Subcutaneous abdominal adipose tissue (tissue), 5 donors: ENCODE measurements around the gene C1QL4.
"Not testable (repeated sequence)": the region's sequence is repeated elsewhere in the genome, so short reads cannot be mapped to it uniquely, and the experiment has no call there.

Source experiments
- H3K27ac ChIP-seq: one replicate; pipeline ENCODE4 v1.7.0; 2013; ENCODE audit warnings: low read depth, mild to moderate bottlenecking, inconsistent platforms, low read length, moderate library complexity
- H3K27me3 ChIP-seq, 5 donors: one replicate each; pipeline ENCODE4 v1.7.0; 2013; ENCODE audit warnings: low read length in 5 of 5, inconsistent platforms in 1 of 5; ENCODE audit not compliant: control insufficient read depth in 5 of 5, insufficient read depth in 4 of 5
- H3K36me3 ChIP-seq, 5 donors: one replicate each; pipeline ENCODE4 v1.7.0; 2013; ENCODE audit warnings: low read length in 5 of 5; ENCODE audit not compliant: control insufficient read depth in 5 of 5, insufficient read depth in 5 of 5
- H3K4me1 ChIP-seq, 5 donors: one replicate each; pipeline ENCODE4 v1.7.0; 2013; ENCODE audit warnings: low read length in 5 of 5, mild to moderate bottlenecking in 3 of 5, moderate library complexity in 1 of 5; ENCODE audit not compliant: control insufficient read depth in 5 of 5, insufficient read depth in 5 of 5
- H3K4me3 ChIP-seq, 5 donors: one replicate each; pipeline ENCODE4 v1.7.0; 2013; ENCODE audit warnings: low read length in 5 of 5, low read depth in 1 of 5
- H3K9ac ChIP-seq, 5 donors: one replicate each; pipeline ENCODE4 v1.7.0; 2013; ENCODE audit warnings: low read length in 5 of 5, mild to moderate bottlenecking in 4 of 5, moderate library complexity in 3 of 5
- H3K9me3 ChIP-seq, 5 donors: one replicate each; pipeline ENCODE4 v1.7.0; 2013; ENCODE audit warnings: low read length in 5 of 5; ENCODE audit not compliant: control insufficient read depth in 5 of 5
- donor health status: healthy.
- donor health status: healthy.
- donor health status: healthy.
- donor health status: healthy.
- donor health status: healthy.

C1QL4 gene

GRCh38 chr12:49294086-49294803 is 42.7 kb downstream of the C1QL4 start:
- Histone ChIP-seq H3K9ac (no peak overlapping the region), H3K9me3 (no peaks in the 10 kb centered on the region), H3K36me3 (no peaks in the 10 kb centered on the region), H3K4me3 (no peak overlapping the region), H3K4me1 (peaks cover 2 to 33% (median 30%) of the 10 kb centered on the region in 5 donors), H3K27me3 (peaks cover 40 to 56% (median 48%) of the 10 kb centered on the region in 5 donors), H3K27ac (no peak overlapping the region)

- Histone ChIP-seq H3K4me1 (peaks cover under 1 to 33% (median 30%) of the 10 kb centered on the region in 5 donors), H3K27me3 (peaks cover 35 to 57% (median 42%) of the 10 kb centered on the region in 5 donors), H3K9me3 (no peaks in the 10 kb centered on the region), H3K36me3 (no peaks in the 10 kb centered on the region), H3K9ac (no peak overlapping the region), H3K4me3 (peak overlapping the region in 2 of 5 donors; percentile 10 to 27), H3K27ac (no peak overlapping the region)
Observed at GRCh38 chr12:49293056-49293956, 43.7 kb downstream of the C1QL4 start.

DNA sequence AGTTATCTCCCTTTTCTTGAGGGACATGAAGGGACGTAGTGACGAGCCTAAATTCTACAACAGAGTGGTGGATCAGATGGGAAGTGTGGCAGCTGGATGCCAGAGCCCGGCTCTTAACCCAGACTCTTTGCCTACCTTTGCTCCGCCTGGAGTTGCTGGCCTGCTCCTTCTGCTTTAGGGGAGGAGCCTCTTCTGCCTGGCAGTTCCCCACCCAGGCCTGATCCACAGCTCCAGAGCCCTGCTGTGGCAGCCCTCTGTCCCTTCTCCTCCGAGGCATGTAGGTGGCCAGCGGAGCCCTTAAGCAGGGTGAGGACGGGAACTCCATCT is 44.3 kb downstream of the C1QL4 start:
- no peaks in the 10 kb centered on the region for H3K9me3 ChIP-seq
- H3K27me3 ChIP-seq, result peaks cover 29 to 56% (median 39%) of the 10 kb centered on the region in 5 donors
- no peak overlapping the region for H3K4me3 ChIP-seq
- H3K27ac ChIP-seq, result no peak overlapping the region
- H3K9ac ChIP-seq, result no peak overlapping the region
- H3K36me3 ChIP-seq, result no peaks in the 10 kb centered on the region
- H3K4me1 ChIP-seq, result peaks cover 0 to 33% (median 29%) of the 10 kb centered on the region in 5 donors

- Histone ChIP-seq H3K4me3 (no peak overlapping the region), H3K4me1 (peaks cover 0 to 13% (median 6%) of the 10 kb centered on the region in 5 donors), H3K27ac (no peak overlapping the region), H3K36me3 (no peaks in the 10 kb centered on the region), H3K9ac (no peak overlapping the region), H3K27me3 (peaks cover 8 to 25% (median 9%) of the 10 kb centered on the region in 5 donors), H3K9me3 (no peaks in the 10 kb centered on the region)
Observed at GRCh38 chr12:49288922-49289555, 47.9 kb downstream of the C1QL4 start.

- Histone ChIP-seq H3K27ac (no peak overlapping the region), H3K27me3 (peaks cover 5 to 25% (median 12%) of the 10 kb centered on the region in 5 donors), H3K9ac (no peak overlapping the region), H3K36me3 (no peaks in the 10 kb centered on the region), H3K4me3 (no peak overlapping the region), H3K4me1 (peaks cover 0 to 8% (median 6%) of the 10 kb centered on the region in 5 donors), H3K9me3 (no peaks in the 10 kb centered on the region)
Observed at GRCh38 chr12:49288412-49288853, 48.6 kb downstream of the C1QL4 start.

DNA sequence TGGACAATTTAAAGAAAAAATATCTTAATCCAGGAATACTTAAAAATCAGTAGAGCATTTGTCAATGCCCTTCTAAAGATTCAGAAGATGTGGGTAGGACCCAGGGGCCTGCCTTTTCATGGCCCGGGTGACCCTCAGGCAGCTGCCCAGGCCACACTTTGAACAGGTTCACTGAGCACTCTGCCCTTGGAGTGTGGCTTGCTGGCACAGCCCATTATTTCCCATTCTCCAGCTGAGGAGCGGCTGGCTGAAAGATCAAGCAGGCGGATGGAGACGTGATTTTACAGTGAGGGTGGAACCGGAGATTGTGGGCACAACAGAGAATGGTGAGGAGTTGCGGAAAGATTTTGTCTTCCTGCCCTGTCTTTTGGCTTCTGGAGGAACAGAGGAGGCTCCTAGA is 49.1 kb downstream of the C1QL4 start:
- peaks cover 3 to 25% (median 11%) of the 10 kb centered on the region in 5 donors for H3K27me3 ChIP-seq
- no peaks in the 10 kb centered on the region for H3K36me3 ChIP-seq

DNA sequence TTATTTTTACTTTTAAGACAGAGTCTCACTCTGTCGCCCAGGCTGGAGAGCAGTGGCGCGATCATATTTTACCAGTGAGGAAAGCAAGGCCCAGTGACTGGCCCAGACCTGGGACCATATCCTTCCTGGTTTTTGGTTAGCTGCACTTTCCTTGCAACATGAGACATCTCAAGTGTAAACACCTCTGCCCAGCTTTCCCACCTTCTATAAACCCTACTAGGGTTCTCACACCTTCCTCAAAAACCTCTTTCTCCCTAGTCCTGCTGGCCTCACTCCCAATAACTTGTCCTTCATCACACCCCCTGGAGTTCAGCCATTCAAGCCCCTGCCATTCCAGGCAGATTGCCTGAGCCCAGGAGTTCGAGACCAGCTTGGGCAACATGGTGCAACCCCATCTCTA is 52.3 kb downstream of the C1QL4 start:
- Histone ChIP-seq H3K27me3 (peaks cover 3 to 22% (median 11%) of the 10 kb centered on the region in 5 donors), H3K36me3 (no peaks in the 10 kb centered on the region), H3K9ac (no peak overlapping the region), H3K4me3 (no peak overlapping the region), H3K4me1 (peaks cover 0 to 5% (median 3%) of the 10 kb centered on the region in 5 donors), H3K9me3 (no peaks in the 10 kb centered on the region), H3K27ac (no peak overlapping the region)

More for the DNA sequence above, 49.1 kb downstream of the C1QL4 start:
- no peak overlapping the region for H3K9ac ChIP-seq
- H3K4me1 ChIP-seq, result peaks cover 0 to 2% (median 2%) of the 10 kb centered on the region in 5 donors
- H3K4me3 ChIP-seq, result no peak overlapping the region
- no peaks in the 10 kb centered on the region for H3K9me3 ChIP-seq
- H3K27ac ChIP-seq, result no peak overlapping the region

DNA sequence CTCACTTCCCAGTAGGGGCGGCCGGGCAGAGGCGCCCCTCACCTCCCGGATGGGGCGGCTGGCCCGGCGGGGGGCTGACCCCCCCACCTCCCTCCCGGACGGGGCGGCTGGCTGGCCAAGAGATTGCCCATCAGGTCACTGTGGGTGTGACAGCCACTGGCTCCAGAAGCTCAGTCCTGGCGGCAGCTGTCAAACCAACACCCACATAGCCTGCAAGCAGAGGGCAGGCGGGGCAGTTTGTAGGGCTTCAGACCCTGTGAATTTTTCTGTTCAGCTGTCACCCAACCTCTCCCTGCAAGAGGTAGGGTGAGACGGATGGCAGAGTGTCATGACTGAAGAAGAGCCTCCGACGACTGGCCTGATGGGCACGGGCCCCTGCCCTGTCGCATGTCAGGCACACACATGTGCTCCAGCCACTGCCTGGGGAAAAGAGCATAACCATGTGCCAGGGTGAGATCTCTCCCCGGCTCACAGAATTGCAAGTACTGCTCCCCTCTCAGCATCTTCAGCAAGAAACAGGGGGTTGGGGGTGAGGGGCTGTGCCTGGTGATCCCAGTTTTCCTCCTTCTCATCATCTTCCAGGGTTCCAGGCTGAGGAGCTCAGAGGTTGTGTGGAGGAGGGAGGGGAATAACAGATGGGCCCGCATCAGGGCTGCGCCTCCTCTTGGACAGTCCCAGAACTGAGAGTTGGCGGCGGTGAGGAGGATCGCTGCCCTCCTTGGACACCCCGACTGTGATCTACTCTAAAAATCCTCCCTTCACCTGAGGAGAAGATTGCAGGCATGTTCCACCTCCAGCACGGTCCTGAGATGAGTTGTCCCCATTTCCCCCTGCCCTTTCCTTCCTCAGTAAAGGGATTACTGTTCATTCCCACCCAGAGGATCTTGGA is 53.2 kb downstream of the C1QL4 start:
- H3K27me3 ChIP-seq, result peaks cover 3 to 16% (median 11%) of the 10 kb centered on the region in 5 donors
- H3K9ac ChIP-seq, result no peak overlapping the region
- peaks cover 0 to 5% (median 3%) of the 10 kb centered on the region in 5 donors for H3K4me1 ChIP-seq
- no peak overlapping the region for H3K4me3 ChIP-seq
- H3K27ac ChIP-seq, result no peak overlapping the region
- no peaks in the 10 kb centered on the region for H3K9me3 ChIP-seq
- H3K36me3 ChIP-seq, result no peaks in the 10 kb centered on the region

- not testable (repeated sequence) for H3K9me3 ChIP-seq, H3K36me3 ChIP-seq, H3K9ac ChIP-seq, H3K4me3 ChIP-seq, H3K27ac ChIP-seq, H3K27me3 ChIP-seq, H3K4me1 ChIP-seq
Observed at GRCh38 chr12:49282740-49283375, 54.1 kb downstream of the C1QL4 start.
